ENCODE data around the gene MYO15A.

MYO15A gene

GRCh38 chr17:18161207-18162145, 52.9 kb downstream of the MYO15A start:
- DNase-seq, result no peak
- TF ChIP-seq POLR2A (IDR thresholded peaks at IDR 0.05; ENCODE audit: low read length) (no peak), GATA1 (IDR thresholded peaks at IDR 0.05; ENCODE audit: low read depth, low read length) (no peak)

- DNase-seq, result peak; percentile 47 to 70
- TF ChIP-seq POLR2A (IDR thresholded peaks at IDR 0.05; ENCODE audit: low read length) (no peak), GATA1 (IDR thresholded peaks at IDR 0.05; ENCODE audit: low read depth, low read length) (no peak)
These were observed 55.0 kb downstream of the MYO15A start for GRCh38 chr17:18163547-18163946.

GRCh38 chr17:18166894-18167293, 58.3 kb downstream of the MYO15A start:
- peak; percentile 22 to 26 for DNase-seq
- TF ChIP-seq POLR2A (IDR thresholded peaks at IDR 0.05; ENCODE audit: low read length), result no peak

- DNase-seq, result no peak
- TF ChIP-seq POLR2A (IDR thresholded peaks at IDR 0.05; ENCODE audit: low read length) (no peak), GATA1 (IDR thresholded peaks at IDR 0.05; ENCODE audit: low read depth, low read length) (no peak)
These were observed 58.9 kb downstream of the MYO15A start for GRCh38 chr17:18167421-18167820.

GRCh38 chr17:18172531-18173278, 64.1 kb downstream of the MYO15A start:
- no peak for DNase-seq
- TF ChIP-seq GATA1 (IDR thresholded peaks at IDR 0.05; ENCODE audit: low read depth, low read length) (no peak), POLR2A (IDR thresholded peaks at IDR 0.05; ENCODE audit: low read length) (no peak)

- TF ChIP-seq POLR2A (IDR thresholded peaks at IDR 0.05; ENCODE audit: low read length) (no peak), GATA1 (IDR thresholded peaks at IDR 0.05; ENCODE audit: low read depth, low read length) (no peak)
- DNase-seq, result no peak
These were observed 65.2 kb downstream of the MYO15A start for GRCh38 chr17:18173740-18174139.

- DNase-seq, result no peak
These were observed 67.6 kb downstream of the MYO15A start for GRCh38 chr17:18176176-18176575.

GRCh38 chr17:18177133-18177532, 68.6 kb downstream of the MYO15A start:
- no peak for DNase-seq
- no peak for TF ChIP-seq POLR2A (IDR thresholded peaks at IDR 0.05; ENCODE audit: low read length)

More at GRCh38 chr17:18176176-18176575, 67.6 kb downstream of the MYO15A start:
- TF ChIP-seq GATA1 (IDR thresholded peaks at IDR 0.05; ENCODE audit: low read depth, low read length) (no peak), POLR2A (IDR thresholded peaks at IDR 0.05; ENCODE audit: low read length) (no peak)

- TF ChIP-seq POLR2A (IDR thresholded peaks at IDR 0.05; ENCODE audit: low read length) (no peak), GATA1 (IDR thresholded peaks at IDR 0.05; ENCODE audit: low read depth, low read length) (no peak)
- no peak for DNase-seq
These were observed 69.2 kb downstream of the MYO15A start for GRCh38 chr17:18177722-18178121.

GRCh38 chr17:18179196-18179595, 70.6 kb downstream of the MYO15A start:
- no peak for DNase-seq
- TF ChIP-seq GATA1 (IDR thresholded peaks at IDR 0.05; ENCODE audit: low read depth, low read length), result no peak
- TF ChIP-seq POLR2A (IDR thresholded peaks at IDR 0.05; ENCODE audit: low read length), result no peak

GRCh38 chr17:18179804-18180203, 71.2 kb downstream of the MYO15A start:
- TF ChIP-seq GATA1 (IDR thresholded peaks at IDR 0.05; ENCODE audit: low read depth, low read length) (no peak), POLR2A (IDR thresholded peaks at IDR 0.05; ENCODE audit: low read length) (no peak)
- no peak for DNase-seq

GRCh38 chr17:18181358-18181757, 72.8 kb downstream of the MYO15A start:
- DNase-seq, result no peak

GRCh38 chr17:18182110-18182977, 73.8 kb downstream of the MYO15A start:
- no peak for DNase-seq
- TF ChIP-seq POLR2A (IDR thresholded peaks at IDR 0.05; ENCODE audit: low read length) (no peak), GATA1 (IDR thresholded peaks at IDR 0.05; ENCODE audit: low read depth, low read length) (no peak)

More at GRCh38 chr17:18181358-18181757, 72.8 kb downstream of the MYO15A start:
- no peak for TF ChIP-seq GATA1 (IDR thresholded peaks at IDR 0.05; ENCODE audit: low read depth, low read length)
- no peak for TF ChIP-seq POLR2A (IDR thresholded peaks at IDR 0.05; ENCODE audit: low read length)

- peak; percentile 95 to 96 for DNase-seq
- TF ChIP-seq GATA1 (IDR thresholded peaks at IDR 0.05; ENCODE audit: low read depth, low read length) (no peak), POLR2A (IDR thresholded peaks at IDR 0.05; ENCODE audit: low read length) (no peak)
These were observed 74.4 kb downstream of the MYO15A start for GRCh38 chr17:18182978-18183333.

Measured in erythroblast (primary cell).